ENCODE measurements around the gene OR52A5. TPM values are rescaled to one million over a fixed set of nuclear protein-coding genes. Genes with fewer than 3 reads are reported as not detected.

Gene OR52A5
- total RNA-seq, 1 donor from 2014 or later, result not detected

GRCh38 chr11:5137014-5137413 lies 1.1 kb downstream of the OR52A5 start:
- Mint-ChIP-seq H3K27ac (ENCODE audit: unreplicated experiment) (no peak overlapping the region), H3K4me1 (ENCODE audit: unreplicated experiment) (no peaks in the 10 kb centered on the region), H3K9me3 (ENCODE audit: unreplicated experiment) (no peaks in the 10 kb centered on the region), H3K36me3 (ENCODE audit: low read depth, unreplicated experiment) (no peaks in the 10 kb centered on the region), H3K27me3 (ENCODE audit: unreplicated experiment) (no peaks in the 10 kb centered on the region), H3K4me3 (ENCODE audit: unreplicated experiment) (no peak overlapping the region)
- no peak for DNase-seq (ENCODE audit: low spot score)
- no peak for TF ChIP-seq CTCF (IDR thresholded peaks at IDR 0.05; ENCODE audit: unreplicated experiment)

GRCh38 chr11:5136261-5136660 lies 1.9 kb downstream of the OR52A5 start:
- Mint-ChIP-seq H3K4me3 (ENCODE audit: unreplicated experiment) (no peak overlapping the region), H3K9me3 (ENCODE audit: unreplicated experiment) (no peaks in the 10 kb centered on the region), H3K36me3 (ENCODE audit: low read depth, unreplicated experiment) (no peaks in the 10 kb centered on the region), H3K27me3 (ENCODE audit: unreplicated experiment) (no peaks in the 10 kb centered on the region), H3K27ac (ENCODE audit: unreplicated experiment) (no peak overlapping the region), H3K4me1 (ENCODE audit: unreplicated experiment) (no peaks in the 10 kb centered on the region)
- DNase-seq (ENCODE audit: low spot score), result no peak
- TF ChIP-seq CTCF (IDR thresholded peaks at IDR 0.05; ENCODE audit: unreplicated experiment), result no peak

- no peaks in the 10 kb centered on the region for H3K9me3 Mint-ChIP-seq (ENCODE audit: unreplicated experiment)
- no peaks in the 10 kb centered on the region for H3K4me1 Mint-ChIP-seq (ENCODE audit: unreplicated experiment)
- H3K4me3 Mint-ChIP-seq (ENCODE audit: unreplicated experiment), result no peak overlapping the region
- no peaks in the 10 kb centered on the region for H3K27me3 Mint-ChIP-seq (ENCODE audit: unreplicated experiment)
- no peak for TF ChIP-seq CTCF (IDR thresholded peaks at IDR 0.05; ENCODE audit: unreplicated experiment)
- no peak overlapping the region for H3K27ac Mint-ChIP-seq (ENCODE audit: unreplicated experiment)
- no peaks in the 10 kb centered on the region for H3K36me3 Mint-ChIP-seq (ENCODE audit: low read depth, unreplicated experiment)
- no peak for DNase-seq (ENCODE audit: low spot score)
These were observed 6.4 kb downstream of the OR52A5 start for GRCh38 chr11:5131584-5132335.

- TF ChIP-seq CTCF (IDR thresholded peaks at IDR 0.05; ENCODE audit: unreplicated experiment), result no peak
- DNase-seq (ENCODE audit: low spot score), result no peak
- Mint-ChIP-seq H3K4me3 (ENCODE audit: unreplicated experiment) (no peak overlapping the region), H3K4me1 (ENCODE audit: unreplicated experiment) (no peaks in the 10 kb centered on the region), H3K9me3 (ENCODE audit: unreplicated experiment) (no peaks in the 10 kb centered on the region), H3K36me3 (ENCODE audit: low read depth, unreplicated experiment) (no peaks in the 10 kb centered on the region), H3K27me3 (ENCODE audit: unreplicated experiment) (no peaks in the 10 kb centered on the region), H3K27ac (ENCODE audit: unreplicated experiment) (no peak overlapping the region)
These were observed 8.7 kb downstream of the OR52A5 start for GRCh38 chr11:5129457-5129877.

- H3K4me3 Mint-ChIP-seq (ENCODE audit: unreplicated experiment), result no peak overlapping the region
- no peaks in the 10 kb centered on the region for H3K9me3 Mint-ChIP-seq (ENCODE audit: unreplicated experiment)
- DNase-seq (ENCODE audit: low spot score), result no peak
- no peak overlapping the region for H3K27ac Mint-ChIP-seq (ENCODE audit: unreplicated experiment)
- peaks cover 9% of the 10 kb centered on the region for H3K4me1 Mint-ChIP-seq (ENCODE audit: unreplicated experiment)
- H3K27me3 Mint-ChIP-seq (ENCODE audit: unreplicated experiment), result peaks cover 1% of the 10 kb centered on the region
- no peak for TF ChIP-seq CTCF (IDR thresholded peaks at IDR 0.05; ENCODE audit: unreplicated experiment)
- H3K36me3 Mint-ChIP-seq (ENCODE audit: low read depth, unreplicated experiment), result no peaks in the 10 kb centered on the region
These were observed 13.1 kb downstream of the OR52A5 start for GRCh38 chr11:5124891-5125620.
